ENCODE results near the gene HSD17B12. TPM values are rescaled to one million over a fixed set of nuclear protein-coding genes. Genes with fewer than 3 reads are reported as not detected.

Gene HSD17B12
- total and polyA plus RNA-seq, 8 donors: 64.5 to 150 (median 78.1) TPM

- peaks cover 0 to 12% of the 10 kb centered on the region in 2 donors for H3K36me3 ChIP-seq
- no peaks in the 10 kb centered on the region for H3K9me3 ChIP-seq
- H3K27me3 ChIP-seq: no peaks in the 10 kb centered on the region
- peaks cover 5 to 20% of the 10 kb centered on the region in 2 donors for H3K4me1 ChIP-seq
- intact Hi-C loops (cut with DNase I): no loop called here
- H3K27ac ChIP-seq: no peak overlapping the region
- TF ChIP-seq CTCF (IDR thresholded peaks at IDR 0.05): no peak
- ATAC-seq: peak; percentile 34
- DNase-seq: peak in 1 of 4 donors; percentile 28
- no peak overlapping the region for H3K4me3 ChIP-seq
These were observed 154.6 kb downstream of the HSD17B12 start for GRCh38 chr11:43835104-43835503.

GRCh38 chr11:43837879-43838278 is 157.3 kb downstream of the HSD17B12 start:
- ATAC-seq (no peak), DNase-seq (no peak)
- H3K36me3 ChIP-seq: peaks cover 0 to 20% of the 10 kb centered on the region in 2 donors
- no peaks in the 10 kb centered on the region for H3K9me3 ChIP-seq
- no peak for TF ChIP-seq CTCF (IDR thresholded peaks at IDR 0.05)
- H3K27ac ChIP-seq: no peak overlapping the region
- intact Hi-C loops (cut with DNase I): no loop called here
- no peak overlapping the region for H3K4me3 ChIP-seq
- no peaks in the 10 kb centered on the region for H3K27me3 ChIP-seq
- H3K4me1 ChIP-seq: peaks cover 5 to 16% of the 10 kb centered on the region in 2 donors

GRCh38 chr11:43842021-43842420 is 161.5 kb downstream of the HSD17B12 start:
- ATAC-seq (no peak), DNase-seq (no peak)
- Histone ChIP-seq H3K27ac (no peak overlapping the region), H3K4me1 (no peaks in the 10 kb centered on the region), H3K27me3 (no peaks in the 10 kb centered on the region), H3K4me3 (no peak overlapping the region), H3K36me3 (peaks cover 0 to 19% of the 10 kb centered on the region in 2 donors), H3K9me3 (no peaks in the 10 kb centered on the region)
- intact Hi-C loops (cut with DNase I): no loop called here
- no peak for TF ChIP-seq CTCF (IDR thresholded peaks at IDR 0.05)

- H3K36me3 ChIP-seq: peaks cover 0 to 8% of the 10 kb centered on the region in 2 donors
- H3K9me3 ChIP-seq: no peaks in the 10 kb centered on the region
- DNase-seq: no peak
- no peak overlapping the region for H3K4me3 ChIP-seq
- H3K4me1 ChIP-seq: no peaks in the 10 kb centered on the region
- no peak for ATAC-seq
- no peaks in the 10 kb centered on the region for H3K27me3 ChIP-seq
- H3K27ac ChIP-seq: no peak overlapping the region
- TF ChIP-seq CTCF (IDR thresholded peaks at IDR 0.05): no peak
- intact Hi-C loops (cut with DNase I): no loop called here
These were observed 165.3 kb downstream of the HSD17B12 start for GRCh38 chr11:43845816-43846215.

GRCh38 chr11:43852057-43852636 is 171.6 kb downstream of the HSD17B12 start:
- ATAC-seq (peak; percentile 92), DNase-seq (peak in 3 of 4 donors; percentile 34 to 76 (median 60))
- Histone ChIP-seq H3K36me3 (peaks cover 0 to 22% of the 10 kb centered on the region in 2 donors), H3K4me1 (no peaks in the 10 kb centered on the region), H3K9me3 (no peaks in the 10 kb centered on the region), H3K27me3 (no peaks in the 10 kb centered on the region), H3K4me3 (no peak overlapping the region), H3K27ac (no peak overlapping the region)
- TF ChIP-seq CTCF (IDR thresholded peaks at IDR 0.05): peak; percentile 67 to 71
- intact Hi-C loops (cut with DNase I): no loop called here

Measured in left lung (tissue), 10 donors.